Osteoblast (primary cell): ENCODE data around the gene SBNO2. TPM values are rescaled to one million over a fixed set of nuclear protein-coding genes. Genes with fewer than 3 reads are reported as not detected.

ENCODE experiments used
- DNase-seq: peaks from one replicate; pipeline ENCODE4 v3.0.0; 2011; ENCODE audit warnings: low spot score, mixed read lengths; ENCODE audit not compliant: insufficient read length; ENCODE audit errors: missing footprints
- H2AFZ ChIP-seq: 2 replicates; pipeline ENCODE4 v1.6.0; 2011; ENCODE audit warnings: mild to moderate bottlenecking, low read length
- H3K27ac ChIP-seq: 2 replicates; pipeline ENCODE4 v1.5.1; 2011; ENCODE audit warnings: mild to moderate bottlenecking, low read depth, low read length, moderate library complexity
- H3K27me3 ChIP-seq: 2 replicates; pipeline ENCODE4 v1.6.0; 2012; ENCODE audit warnings: mild to moderate bottlenecking, control low read depth, inconsistent platforms, low read length, moderate library complexity; ENCODE audit not compliant: insufficient read depth
- H3K36me3 ChIP-seq: 2 replicates; pipeline ENCODE4 v1.5.1; 2011; ENCODE audit warnings: mild to moderate bottlenecking, low read length, control low read depth, moderate library complexity; ENCODE audit not compliant: insufficient read depth
- H3K4me1 ChIP-seq: 2 replicates; pipeline ENCODE4 v1.5.1; 2011; ENCODE audit warnings: mild to moderate bottlenecking, low read length, control low read depth, moderate library complexity; ENCODE audit not compliant: insufficient read depth
- H3K4me2 ChIP-seq: 2 replicates; pipeline ENCODE4 v1.6.0; 2011; ENCODE audit warnings: mild to moderate bottlenecking, low read length; ENCODE audit not compliant: insufficient read depth
- H3K4me3 ChIP-seq: fragments of 200-600 bp; sonication (generic); 3 replicates; pipeline ENCODE4 v1.5.1; 2012; ENCODE audit warnings: mild to moderate bottlenecking, low read length, inconsistent platforms; ENCODE audit not compliant: insufficient read depth
- H3K79me2 ChIP-seq: 2 replicates; pipeline ENCODE4 v1.6.0; 2012; ENCODE audit warnings: mild to moderate bottlenecking, low read length, control low read depth, inconsistent platforms; ENCODE audit not compliant: insufficient read depth
- H3K9me3 ChIP-seq: 2 replicates; pipeline ENCODE4 v1.5.1; 2011; ENCODE audit warnings: low read depth, low read length, control low read depth
- H4K20me1 ChIP-seq: 2 replicates; pipeline ENCODE4 v1.6.0; 2012; ENCODE audit warnings: mild to moderate bottlenecking, low read length, control low read depth; ENCODE audit not compliant: insufficient read depth
- CTCF ChIP-seq: IDR thresholded peaks from 2 replicates; pipeline ENCODE4 v1.5.1; 2011; ENCODE audit warnings: mild to moderate bottlenecking, low read depth, low read length, moderate library complexity; ENCODE audit errors: extremely low read depth
- total RNA-seq: library from RNA; depleted of rRNA; stranded (reverse); fragments of >200 nt; gene quantifications from 2 replicates; pipeline ENCODE4 v1.2.3, GENCODE V29; 2012

SBNO2 gene
- total RNA-seq, 1 donor: 69.1 TPM

GRCh38 chr19:1171755-1172352 lies 2.2 kb downstream of the SBNO2 start:
- H2AFZ ChIP-seq: no peak overlapping the region
- H3K27ac ChIP-seq: peak overlapping the region; percentile 69
- peak overlapping the region; percentile 92 for H3K4me3 ChIP-seq
- peaks cover 69% of the 10 kb centered on the region for H3K79me2 ChIP-seq
- H3K36me3 ChIP-seq: peaks cover under 1% of the 10 kb centered on the region
- peaks cover 31% of the 10 kb centered on the region for H4K20me1 ChIP-seq
- no peaks in the 10 kb centered on the region for H3K9me3 ChIP-seq
- TF ChIP-seq CTCF: no peak
- H3K4me1 ChIP-seq: peaks cover 40% of the 10 kb centered on the region
- no peak for DNase-seq
- H3K4me2 ChIP-seq: peak overlapping the region; percentile 92
- no peaks in the 10 kb centered on the region for H3K27me3 ChIP-seq

- peak overlapping the region; percentile 15 for H3K4me3 ChIP-seq
- H2AFZ ChIP-seq: no peak overlapping the region
- H3K36me3 ChIP-seq: peaks cover 5% of the 10 kb centered on the region
- no peaks in the 10 kb centered on the region for H3K9me3 ChIP-seq
- H3K79me2 ChIP-seq: peaks cover 76% of the 10 kb centered on the region
- peak overlapping the region; percentile 91 for H3K27ac ChIP-seq
- H4K20me1 ChIP-seq: peaks cover 37% of the 10 kb centered on the region
- no peaks in the 10 kb centered on the region for H3K27me3 ChIP-seq
- TF ChIP-seq CTCF: no peak
- H3K4me1 ChIP-seq: peaks cover 38% of the 10 kb centered on the region
- peak overlapping the region; percentile 48 for H3K4me2 ChIP-seq
- DNase-seq: no peak
These were observed 2.9 kb downstream of the SBNO2 start for GRCh38 chr19:1170938-1171754.

- Histone ChIP-seq H3K4me3 (no peak overlapping the region), H3K4me1 (peaks cover 37% of the 10 kb centered on the region)
- DNase-seq: peak; percentile 86
These were observed 3.9 kb downstream of the SBNO2 start for GRCh38 chr19:1169921-1170885.

More at GRCh38 chr19:1169921-1170885, 3.9 kb downstream of the SBNO2 start:
- Histone ChIP-seq H4K20me1 (peaks cover 40% of the 10 kb centered on the region), H2AFZ (no peak overlapping the region), H3K27me3 (no peaks in the 10 kb centered on the region), H3K79me2 (peaks cover 85% of the 10 kb centered on the region), H3K27ac (peak overlapping the region; percentile 91), H3K9me3 (no peaks in the 10 kb centered on the region), H3K36me3 (peaks cover 5% of the 10 kb centered on the region), H3K4me2 (peak overlapping the region; percentile 48)
- TF ChIP-seq CTCF: no peak
